Glomerular visceral epithelial cell (primary cell): Measurements from ENCODE around the gene BAHCC1.

Experiments used
- DNase-seq: peaks from one replicate; pipeline ENCODE4 v3.0.0-alpha.2; 2016; ENCODE audit errors: extremely low spot score

The BAHCC1 gene

DNA sequence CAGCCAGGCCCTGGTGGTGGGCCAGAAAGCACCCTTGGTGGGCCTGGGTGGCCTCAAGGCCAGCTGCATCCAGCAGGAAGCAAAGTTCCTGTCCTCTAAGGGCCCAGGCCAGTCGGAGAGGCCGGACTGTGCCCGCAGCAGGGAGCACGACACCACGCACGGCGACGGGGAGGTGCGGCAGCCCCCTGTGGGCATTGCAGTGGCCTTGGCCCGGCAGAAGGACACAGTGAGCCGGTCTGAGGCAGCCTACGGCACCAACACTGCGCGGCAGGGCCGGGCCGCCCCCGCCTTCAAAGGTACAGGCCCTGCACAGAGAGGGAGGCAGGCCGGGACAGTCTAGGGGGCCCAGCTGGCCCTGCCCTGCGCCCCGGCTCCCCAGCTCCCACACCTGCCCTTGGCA is 48.0 kb downstream of the BAHCC1 start:
- no peak for DNase-seq

DNA sequence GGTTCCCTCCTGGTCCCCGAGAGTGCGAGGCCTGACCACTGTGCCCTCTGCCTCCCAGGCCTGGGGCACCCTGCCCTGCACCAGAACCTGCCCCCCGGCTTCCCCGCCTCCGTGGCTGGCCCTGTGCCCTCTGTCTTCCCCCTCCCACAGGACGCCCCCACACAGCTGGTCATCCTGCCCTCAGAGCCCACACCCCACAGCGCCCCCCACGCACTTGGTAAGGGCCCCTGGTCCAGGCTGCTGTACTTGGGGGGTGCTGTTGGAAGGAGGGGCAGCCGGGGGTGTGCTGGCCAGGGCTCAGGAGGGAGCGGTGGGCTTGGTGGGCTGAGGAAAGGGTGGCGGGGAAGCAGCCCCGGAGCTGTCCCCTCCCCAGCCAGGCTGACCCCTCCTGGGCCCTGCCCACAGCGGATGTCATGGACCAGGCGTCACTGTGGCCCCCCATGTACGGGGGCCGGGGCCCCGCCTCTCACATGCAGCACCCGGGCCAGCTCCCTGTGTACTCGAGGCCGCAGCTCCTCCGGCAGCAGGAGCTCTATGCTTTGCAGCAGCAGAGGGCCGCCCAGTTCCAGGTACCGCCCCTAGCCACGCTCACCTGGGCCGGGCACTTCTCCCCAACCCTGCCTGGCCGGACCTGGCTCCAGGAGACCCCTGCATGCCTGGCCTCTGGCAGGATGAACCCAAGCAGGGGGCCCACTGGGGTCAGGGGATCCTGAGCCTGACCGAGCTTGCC is 49.5 kb downstream of the BAHCC1 start:
- DNase-seq = no peak

DNA sequence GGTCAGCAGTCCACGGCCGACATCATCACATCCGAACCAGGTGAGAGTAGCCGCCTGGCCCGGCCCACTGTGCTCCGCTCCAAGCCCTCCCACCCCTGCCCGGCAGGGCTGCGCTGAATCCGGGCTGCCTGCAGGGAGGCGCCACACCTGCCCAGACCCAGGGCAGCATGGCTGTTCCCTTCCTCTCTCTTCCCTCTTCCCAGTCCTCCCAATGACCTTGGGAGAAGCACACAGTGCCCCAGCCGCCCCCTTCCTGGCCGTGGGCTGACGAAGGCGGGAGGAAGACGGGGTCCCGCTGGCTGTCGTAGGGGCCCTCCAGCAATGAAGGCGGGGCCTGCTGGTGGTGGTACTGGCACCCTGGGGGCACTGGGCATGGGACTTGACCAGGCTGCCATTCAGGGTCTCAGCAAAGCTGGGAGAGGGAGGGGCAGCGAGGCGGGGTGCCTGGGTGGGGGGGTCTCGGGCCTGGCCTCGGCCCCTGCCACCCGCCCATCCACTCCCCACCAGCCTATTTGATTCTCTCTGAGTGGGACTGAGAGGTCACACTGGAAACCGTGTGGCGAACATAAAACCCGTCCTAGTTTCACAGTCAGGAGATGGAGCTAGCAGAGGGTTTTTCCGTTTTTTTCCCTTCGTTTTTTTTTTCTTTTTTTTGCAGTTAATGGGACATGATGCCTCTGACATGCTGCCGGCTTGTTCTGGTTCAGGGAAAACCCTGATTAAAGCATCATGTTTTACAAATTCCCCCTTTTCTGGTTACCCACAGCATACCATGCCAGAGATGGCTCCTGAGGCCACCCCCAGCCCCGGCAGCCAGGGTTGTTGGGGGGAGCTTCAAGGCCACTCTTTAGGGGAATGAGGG is 50.6 kb downstream of the BAHCC1 start:
- DNase-seq = no peak

DNA sequence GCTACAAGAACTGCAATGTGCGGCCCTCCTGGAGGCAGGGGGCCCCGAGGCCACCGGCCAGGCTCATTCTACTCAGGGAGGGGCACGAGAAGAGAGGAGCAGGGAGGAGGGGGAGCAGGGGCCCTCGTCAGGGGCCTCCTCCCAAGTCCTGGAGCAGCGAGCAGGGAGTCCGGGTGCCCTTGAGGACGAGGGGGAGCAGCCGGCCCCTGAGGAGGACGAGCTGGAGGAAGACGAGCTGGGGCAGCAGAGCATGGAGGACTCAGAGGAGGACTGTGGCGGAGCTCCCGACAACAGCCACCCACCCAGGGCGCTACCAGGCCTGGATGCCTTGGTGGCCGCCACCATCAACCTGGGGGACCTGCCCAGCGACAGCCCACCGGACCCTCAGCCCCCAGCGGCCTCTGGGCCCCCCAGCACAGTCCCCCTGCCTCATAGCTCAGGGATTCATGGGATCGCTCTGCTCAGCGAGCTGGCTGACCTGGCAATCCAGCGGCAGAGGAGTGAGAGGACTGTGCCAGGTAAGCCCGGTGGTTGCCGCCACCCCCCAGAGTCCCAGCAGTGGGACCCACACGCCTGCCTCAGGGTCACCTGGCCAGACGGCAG is 52.2 kb downstream of the BAHCC1 start:
- no peak for DNase-seq

DNA sequence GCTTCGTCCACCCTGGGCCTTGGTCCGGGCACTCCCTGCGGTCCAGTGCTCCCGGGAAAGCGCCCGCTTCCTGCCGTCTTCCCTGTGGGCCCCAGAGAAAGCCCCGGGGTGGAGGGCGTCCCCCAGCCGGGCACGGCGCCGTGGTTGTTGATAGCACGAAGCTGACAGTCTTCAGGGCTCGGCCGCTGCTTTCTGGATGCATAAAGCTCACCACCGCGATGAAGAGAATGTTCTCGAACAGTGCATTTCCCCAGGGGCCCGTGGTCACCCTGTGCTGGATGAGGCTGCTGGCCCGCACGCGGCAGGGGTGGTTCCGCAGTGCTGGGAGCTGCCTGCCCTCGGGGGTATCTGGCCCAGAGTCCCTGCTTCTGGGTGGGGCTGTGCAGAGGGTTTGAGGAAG is 53.2 kb downstream of the BAHCC1 start:
- DNase-seq = no peak

DNA sequence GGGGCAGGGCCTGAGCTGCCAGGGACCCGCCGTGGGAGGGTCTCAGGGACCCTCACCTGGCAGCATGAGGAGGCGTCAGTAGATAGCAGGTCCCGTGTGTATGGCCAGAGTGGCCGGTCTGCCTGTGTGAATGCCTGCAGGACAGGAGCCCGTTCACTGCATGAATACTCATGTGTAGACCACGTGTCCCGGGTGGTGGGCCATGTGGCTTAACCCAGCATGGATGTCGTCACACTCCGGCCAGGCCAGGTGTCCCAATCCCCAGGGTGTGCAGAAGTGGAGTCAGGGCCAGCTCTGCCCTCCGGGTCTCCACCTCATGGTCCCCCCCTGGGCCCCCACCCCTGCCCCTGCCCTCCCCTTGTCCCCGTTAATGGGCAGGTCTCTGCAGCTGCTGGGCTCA is 53.7 kb downstream of the BAHCC1 start:
- DNase-seq = no peak

DNA sequence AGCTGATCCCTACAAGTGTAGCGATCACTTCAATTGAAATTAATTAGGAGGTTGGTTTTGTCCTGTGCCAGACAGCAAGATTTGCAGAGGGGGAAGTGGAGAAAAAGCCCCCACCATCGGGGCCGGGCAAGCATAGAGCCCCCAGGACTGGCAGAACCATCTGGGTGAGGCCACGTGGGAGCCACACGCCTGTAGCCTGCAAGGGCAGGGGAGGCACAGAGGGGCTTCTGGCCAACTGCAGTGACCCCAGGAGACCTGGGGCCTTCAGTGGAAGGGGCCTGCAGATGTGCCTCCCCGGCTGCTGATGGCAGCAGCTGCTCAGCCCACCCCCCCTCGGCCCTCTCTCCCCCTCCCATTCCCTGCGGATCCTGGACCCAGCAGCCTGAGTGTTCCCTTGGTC is 54.1 kb downstream of the BAHCC1 start:
- no peak for DNase-seq

DNA sequence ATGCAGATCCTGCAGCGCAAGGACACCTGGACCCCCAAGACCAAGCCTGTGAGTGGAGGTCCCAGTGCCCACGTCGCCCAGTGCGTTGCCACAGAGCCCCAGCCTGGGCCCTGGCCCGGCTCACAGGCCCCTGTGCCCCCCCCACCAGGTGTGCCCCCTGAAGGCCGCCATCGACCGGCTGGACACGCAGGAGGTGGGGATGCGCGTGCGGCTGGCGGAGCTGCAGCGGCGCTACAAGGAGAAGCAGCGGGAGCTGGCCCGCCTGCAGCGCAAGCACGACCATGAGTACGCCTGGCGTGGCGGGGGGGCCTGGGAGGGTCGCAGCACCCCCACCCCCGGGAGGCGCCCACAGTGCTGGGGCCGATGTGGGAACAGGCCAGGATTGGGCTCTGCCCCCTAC is 56.6 kb downstream of the BAHCC1 start:
- no peak for DNase-seq

DNA sequence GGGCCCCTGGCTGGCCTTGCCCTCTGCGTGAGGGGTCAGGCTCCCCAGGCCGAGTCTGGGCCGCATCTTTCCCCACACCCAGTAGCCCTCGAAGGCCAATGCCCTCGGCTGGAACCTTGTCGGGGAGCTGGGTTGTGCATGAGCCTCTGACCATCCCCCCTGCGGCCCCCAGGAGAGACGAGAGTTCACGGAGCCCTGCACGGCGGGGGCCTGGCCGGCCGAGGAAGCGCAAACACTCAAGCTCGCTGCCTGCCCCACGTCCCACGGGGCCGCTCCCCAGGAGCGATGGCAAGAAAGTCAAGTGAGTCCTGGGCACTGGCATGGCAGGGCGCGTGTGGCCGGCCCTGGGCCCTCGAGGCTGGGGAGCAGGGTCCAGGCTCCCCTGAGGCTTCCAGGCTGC is 57.3 kb downstream of the BAHCC1 start:
- no peak for DNase-seq

DNA sequence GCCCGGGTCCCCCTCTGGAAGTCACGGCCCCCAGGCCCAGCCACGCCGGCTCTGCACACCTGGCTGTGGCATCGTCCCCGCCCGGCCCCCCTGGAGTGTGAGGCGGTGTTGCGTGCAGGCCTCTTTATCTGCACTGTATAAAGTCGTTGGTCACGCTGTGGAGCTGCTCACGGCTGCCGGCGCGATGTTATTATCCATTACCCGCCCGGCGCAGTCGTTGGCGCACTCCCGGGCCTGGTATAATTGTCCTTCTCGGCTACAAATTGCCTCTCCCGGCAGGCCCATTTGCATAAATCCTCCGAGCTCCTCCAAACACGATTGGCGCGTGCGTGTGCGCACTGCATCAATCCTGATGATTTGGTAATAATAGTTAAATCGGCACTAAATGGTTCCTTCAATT is 57.8 kb downstream of the BAHCC1 start:
- DNase-seq = no peak

DNA sequence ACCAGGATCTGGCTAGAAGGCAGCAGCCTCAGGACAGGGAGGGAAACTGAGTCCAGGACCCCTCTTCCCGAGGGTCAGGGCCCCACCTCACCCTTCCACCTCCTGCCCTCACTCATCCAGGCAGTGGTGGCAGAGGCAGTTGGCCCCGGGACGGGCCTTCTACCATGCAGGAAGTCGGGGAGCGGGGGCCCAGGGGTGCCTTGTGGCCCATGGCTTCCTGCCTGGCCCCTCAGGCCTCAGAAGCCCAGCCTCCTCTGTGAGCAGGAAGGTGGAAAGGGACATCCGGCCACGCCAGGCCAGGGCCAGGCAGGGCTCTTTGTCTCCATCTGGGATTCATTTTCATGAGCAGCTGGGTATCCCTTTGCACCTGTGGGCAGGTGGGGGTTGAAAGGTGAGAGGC is 58.5 kb downstream of the BAHCC1 start:
- DNase-seq = no peak

DNA sequence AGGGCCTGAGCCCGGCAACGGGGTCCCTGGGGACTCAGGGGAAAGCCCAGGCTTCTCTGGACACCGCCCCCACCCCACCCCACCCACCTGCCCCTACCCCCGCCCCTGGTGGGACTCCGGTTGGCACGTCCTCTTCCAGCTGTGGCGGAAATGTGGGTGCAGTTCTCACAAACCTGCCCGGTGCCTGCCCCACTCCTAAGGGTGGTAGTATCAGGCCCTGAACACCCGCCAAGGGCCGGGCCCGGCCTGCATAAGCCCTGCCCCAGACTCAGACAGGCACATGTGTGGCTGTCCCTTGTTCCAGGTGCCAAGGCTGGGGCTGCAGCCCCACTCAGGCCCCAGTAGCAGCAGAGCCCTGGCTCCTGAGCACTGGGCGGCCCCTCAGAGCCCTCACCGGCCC is 59.2 kb downstream of the BAHCC1 start:
- no peak for DNase-seq

DNA sequence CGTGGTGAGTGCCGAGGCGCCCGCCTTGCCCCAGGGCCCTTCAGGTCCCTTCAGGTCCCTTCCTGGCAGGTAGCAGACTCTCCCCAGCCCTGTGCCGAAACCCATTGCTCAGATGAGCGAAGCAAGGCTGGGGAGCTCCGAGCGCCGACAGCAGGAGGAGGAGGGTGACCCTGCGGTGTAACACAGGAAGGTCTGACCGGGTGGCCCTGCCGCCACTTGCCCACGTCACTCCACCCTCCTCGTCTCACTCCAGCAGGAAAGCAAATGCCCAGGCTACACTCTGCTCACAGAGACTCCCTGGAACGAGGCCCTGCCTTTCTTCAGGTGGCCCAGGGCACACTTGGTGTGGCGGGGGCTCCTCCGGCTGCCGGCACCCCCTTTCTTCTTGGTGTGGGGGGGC is 60.1 kb downstream of the BAHCC1 start:
- DNase-seq = no peak

DNA sequence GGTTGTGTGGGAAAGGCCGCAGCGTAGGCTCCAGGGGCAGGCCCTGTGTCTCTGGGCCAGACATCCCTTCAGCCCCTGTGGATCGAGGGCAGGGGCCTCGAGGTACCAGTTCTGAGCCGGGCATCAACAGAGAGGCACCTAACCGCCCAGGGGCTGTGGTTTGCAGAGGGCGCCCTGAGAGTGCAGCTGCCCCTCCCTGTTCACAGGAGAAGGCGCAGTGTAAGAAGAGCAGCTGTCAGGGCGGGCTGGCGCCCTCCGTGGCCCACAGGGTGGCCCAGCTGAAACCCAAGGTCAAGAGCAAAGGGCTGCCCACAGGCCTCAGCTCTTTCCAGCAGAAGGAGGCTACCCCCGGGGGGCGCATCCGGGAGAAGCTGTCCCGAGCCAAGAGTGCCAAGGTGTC is 60.8 kb downstream of the BAHCC1 start:
- DNase-seq = no peak

DNA sequence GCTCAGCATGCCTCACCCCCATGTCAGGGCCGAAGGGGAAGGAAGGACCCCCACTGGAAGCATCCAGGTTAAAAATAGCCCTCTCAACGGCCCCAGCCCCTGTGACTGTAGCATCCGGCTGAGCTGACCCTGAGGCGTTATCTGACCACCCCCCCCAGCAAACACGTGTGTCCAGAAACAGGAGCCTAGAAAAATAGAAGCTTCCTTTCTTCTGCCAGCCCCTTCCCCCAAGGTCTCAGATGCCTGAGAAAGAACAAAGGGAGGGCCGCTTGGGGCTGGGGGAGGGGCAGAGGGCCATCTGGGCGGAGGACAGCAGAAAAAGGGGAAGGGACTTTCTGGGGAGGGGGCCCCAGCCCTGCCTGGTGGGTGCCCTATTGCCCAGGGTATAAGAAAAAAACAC is 61.5 kb downstream of the BAHCC1 start:
- DNase-seq = no peak

DNA sequence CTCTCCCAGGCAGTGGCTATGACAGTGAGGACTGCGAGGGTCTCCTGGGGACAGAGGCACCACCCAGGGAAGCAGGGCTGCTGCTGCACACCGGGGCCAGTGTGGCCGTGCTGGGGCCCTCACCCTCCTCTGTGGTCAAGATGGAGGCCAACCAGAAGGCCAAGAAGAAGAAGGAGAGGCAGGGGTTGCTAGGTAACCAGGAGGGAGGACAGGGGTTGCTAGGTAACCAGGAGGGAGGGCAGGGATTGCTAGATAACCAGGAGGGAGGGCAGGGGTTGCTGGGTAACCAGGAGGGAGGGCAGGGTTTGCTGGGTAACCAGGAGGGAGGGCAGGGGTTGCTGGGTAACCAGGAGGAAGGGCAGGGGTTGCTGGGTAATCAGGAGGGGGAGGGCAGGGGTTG is 62.1 kb downstream of the BAHCC1 start:
- DNase-seq = no peak

DNA sequence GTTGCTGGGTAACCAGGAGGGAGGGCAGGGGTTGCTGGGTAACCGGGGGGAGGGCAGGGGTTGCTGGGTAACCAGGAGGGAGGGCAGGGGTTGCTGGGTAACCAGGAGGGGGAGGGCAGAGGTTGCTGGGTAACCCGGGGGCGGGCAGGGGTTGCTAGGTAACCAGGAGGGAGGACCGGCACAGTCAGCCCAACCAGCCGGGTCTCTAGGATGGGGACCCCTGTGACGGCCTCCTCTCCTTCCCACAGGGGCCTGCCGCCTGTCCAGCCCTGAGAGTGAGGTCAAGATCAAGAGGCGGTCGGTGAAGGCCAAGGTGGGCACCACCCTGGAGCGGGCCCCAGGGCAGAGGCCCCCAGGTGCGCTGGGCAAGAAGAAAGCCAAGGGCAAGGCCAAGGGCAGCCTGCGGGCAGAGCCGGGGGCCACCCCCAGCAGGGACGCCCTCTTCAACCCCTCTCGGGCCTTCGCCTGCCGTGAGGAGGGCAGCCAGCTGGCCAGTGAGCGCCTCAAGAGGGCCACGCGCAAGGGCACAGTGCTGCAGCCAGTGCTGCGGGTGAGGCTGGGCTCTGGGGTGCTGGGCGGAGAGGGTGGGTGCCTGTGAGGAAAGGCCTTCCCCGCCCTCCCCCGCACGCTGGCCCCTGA is 62.8 kb downstream of the BAHCC1 start:
- DNase-seq = no peak

DNA sequence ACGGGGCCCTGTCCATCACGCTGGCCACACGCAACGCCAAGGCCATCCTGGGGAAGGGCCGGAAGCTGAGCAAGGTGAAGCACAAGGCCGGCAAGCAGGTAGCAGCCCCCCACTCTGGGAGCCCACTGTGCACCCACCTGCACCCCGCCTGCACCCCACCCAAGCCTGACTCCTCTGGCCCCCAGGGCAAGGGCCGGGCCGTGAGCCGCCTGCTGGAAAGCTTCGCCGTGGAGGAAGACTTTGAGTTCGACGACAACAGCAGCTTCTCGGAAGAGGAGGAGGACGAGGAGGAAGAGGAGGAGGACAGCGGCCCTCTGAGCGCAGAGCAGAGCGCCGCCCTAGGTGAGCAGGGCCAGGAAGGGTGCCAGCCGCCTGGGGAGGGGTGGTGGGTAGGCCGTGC is 63.4 kb downstream of the BAHCC1 start:
- DNase-seq = no peak

DNA sequence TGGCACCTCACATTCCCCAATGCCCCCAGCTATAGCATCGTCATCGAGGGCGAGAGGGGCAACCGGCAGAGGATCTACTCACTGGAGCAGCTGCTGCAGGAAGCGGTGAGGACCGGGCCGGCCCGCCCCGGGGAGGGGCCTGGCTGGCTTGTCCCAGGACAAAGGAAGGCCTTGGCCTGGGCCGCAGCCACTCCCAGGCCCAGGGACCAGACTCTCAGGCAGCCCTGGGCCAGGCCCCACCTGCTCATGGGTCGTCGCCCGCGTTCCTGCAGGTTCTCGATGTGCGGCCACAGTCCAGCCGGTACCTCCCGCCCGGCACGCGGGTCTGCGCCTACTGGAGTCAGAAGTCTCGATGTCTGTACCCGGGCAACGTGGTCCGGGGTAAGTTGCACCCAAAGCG is 64.0 kb downstream of the BAHCC1 start:
- no peak for DNase-seq

DNA sequence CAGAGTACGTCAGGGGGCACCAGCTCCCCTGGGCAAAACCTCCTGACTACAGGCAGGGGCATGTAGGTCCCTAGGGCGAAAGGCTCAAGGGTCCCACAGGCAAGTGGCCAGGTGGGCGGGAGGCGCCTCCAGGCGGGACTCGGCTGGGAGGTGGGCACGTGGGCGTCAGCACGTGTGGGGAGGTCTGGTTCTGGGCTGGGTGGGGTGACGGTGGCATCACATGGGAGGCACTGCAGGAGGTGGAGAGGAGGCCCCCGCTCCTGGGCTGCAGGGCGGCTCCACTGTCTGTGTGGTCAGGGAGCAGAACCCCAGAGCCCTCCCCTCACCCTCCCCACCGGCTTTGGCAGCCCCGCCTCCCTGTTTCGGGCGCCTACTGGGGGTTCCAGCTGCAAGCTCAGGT is 64.6 kb downstream of the BAHCC1 start:
- no peak for DNase-seq

DNA sequence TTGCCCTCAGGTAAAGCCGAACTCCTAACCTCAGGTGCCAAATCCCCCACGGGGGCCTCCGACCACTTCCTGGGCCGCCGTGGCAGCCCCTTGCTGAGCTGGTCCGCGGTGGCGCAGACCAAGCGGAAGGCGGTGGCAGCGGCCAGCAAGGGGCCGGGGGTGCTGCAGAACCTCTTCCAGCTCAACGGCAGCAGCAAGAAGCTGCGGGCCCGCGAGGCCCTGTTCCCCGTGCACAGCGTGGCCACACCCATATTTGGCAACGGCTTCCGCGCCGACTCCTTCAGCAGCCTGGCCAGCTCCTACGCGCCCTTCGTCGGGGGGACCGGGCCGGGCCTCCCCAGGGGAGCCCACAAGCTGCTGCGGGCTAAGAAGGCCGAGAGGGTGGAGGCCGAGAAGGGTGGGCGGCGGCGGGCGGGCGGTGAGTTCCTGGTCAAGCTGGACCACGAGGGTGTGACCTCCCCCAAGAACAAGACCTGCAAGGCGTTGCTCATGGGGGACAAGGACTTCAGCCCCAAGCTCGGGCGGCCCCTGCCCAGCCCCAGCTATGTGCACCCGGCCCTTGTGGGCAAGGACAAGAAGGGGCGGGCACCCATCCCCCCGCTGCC is 65.7 kb downstream of the BAHCC1 start:
- DNase-seq = no peak
